Activated naive CD4-positive, alpha-beta T cell treated with anti-CD3 and anti-CD28 coated beads, Interleukin-2, amount 50 U/mL, for 72 hours (primary cell): Measurements from ENCODE around the gene CFP. TPM values are rescaled to one million over a fixed set of nuclear protein-coding genes. Genes with fewer than 3 reads are reported as not detected.

ENCODE experiments used
- ATAC-seq, 2 donors: fragments of 150-1000 bp; cut with Tn5 transposase; 2 replicates each; pipeline ENCODE4 v1.10.0; 2021; ENCODE audit warnings: mild to moderate bottlenecking in 2 of 2, moderate library complexity in 2 of 2
- DNase-seq, 2 donors: peaks; one replicate each; pipeline ENCODE4 v3.0.0; 2021 to 2022; ENCODE audit warnings: low spot score in 2 of 2
- H3K27ac Mint-ChIP-seq, 2 donors: one replicate each; pipeline ENCODE4 v1.8.0; 2022; ENCODE audit warnings: mild to moderate bottlenecking in 2 of 2, mixed read lengths in 2 of 2
- H3K36me3 Mint-ChIP-seq, 2 donors: one replicate each; pipeline ENCODE4 v1.8.0; 2022; ENCODE audit warnings: mixed read lengths in 2 of 2
- H3K9me3 Mint-ChIP-seq, 2 donors: one replicate each; pipeline ENCODE4 v1.8.0; 2022; ENCODE audit warnings: mixed read lengths in 2 of 2
- total RNA-seq, 2 donors: library from RNA; stranded (reverse); gene quantifications; one replicate each; pipeline ENCODE4 v1.2.3, GENCODE V29; 2022

Gene CFP
- total RNA-seq, 2 donors from 2014 or later = 5.1 to 11.1 TPM

DNA sequence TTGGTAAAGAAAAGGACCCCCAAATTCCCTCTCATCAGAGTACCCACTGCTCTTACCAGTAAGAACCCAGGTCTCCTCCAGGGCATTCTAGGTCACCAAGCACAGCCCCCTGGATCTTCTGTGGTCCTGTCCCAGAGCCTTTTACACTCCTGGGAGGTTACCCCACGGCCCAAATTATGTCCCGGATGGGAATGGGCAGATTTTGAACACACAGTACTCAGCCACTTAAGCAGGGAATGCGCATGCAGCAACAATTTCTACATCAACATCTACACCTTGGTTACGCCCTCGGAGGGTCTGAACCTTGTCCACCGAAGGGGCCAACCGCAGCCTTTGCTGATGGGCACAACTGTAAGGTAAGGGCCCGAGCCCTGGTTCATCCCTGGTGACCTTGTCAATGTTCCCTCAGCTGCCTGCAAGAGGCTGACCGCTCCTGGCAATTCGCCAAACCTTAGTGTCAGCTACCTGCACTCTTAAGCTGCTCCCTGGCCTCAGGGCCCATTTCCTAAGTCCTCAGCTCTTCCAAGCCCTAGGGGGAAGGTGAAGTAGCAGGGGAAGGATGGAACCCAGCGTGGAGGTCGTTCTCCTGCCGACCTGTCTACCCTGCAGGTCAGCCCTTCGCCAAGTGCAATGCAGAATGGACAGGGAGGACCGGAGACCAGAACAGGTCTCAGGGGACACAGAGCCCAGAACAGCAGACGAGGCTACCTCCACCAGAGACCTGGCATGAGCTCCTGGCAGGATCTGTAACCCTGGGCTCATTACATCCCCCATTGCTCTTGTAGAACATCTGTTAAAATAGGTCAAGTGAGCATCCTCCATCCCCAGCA lies 41.6 kb downstream of the CFP start:
- DNase-seq = no peak
- H3K36me3 Mint-ChIP-seq = no peaks in the 10 kb centered on the region
- ATAC-seq = no peak
- H3K9me3 Mint-ChIP-seq = no peaks in the 10 kb centered on the region
- H3K27ac Mint-ChIP-seq = no peak overlapping the region

GRCh38 chrX:47587091-47587891 lies 42.4 kb downstream of the CFP start:
- ATAC-seq = no peak
- H3K9me3 Mint-ChIP-seq = no peaks in the 10 kb centered on the region

GRCh38 chrX:47586043-47586787 lies 43.5 kb downstream of the CFP start:
- DNase-seq (no peak), ATAC-seq (no peak)
- Mint-ChIP-seq H3K9me3 (no peaks in the 10 kb centered on the region), H3K27ac (no peak overlapping the region), H3K36me3 (no peaks in the 10 kb centered on the region)

More at GRCh38 chrX:47587091-47587891, 42.4 kb downstream of the CFP start:
- Mint-ChIP-seq H3K27ac (no peak overlapping the region), H3K36me3 (no peaks in the 10 kb centered on the region)
- no peak for DNase-seq

DNA sequence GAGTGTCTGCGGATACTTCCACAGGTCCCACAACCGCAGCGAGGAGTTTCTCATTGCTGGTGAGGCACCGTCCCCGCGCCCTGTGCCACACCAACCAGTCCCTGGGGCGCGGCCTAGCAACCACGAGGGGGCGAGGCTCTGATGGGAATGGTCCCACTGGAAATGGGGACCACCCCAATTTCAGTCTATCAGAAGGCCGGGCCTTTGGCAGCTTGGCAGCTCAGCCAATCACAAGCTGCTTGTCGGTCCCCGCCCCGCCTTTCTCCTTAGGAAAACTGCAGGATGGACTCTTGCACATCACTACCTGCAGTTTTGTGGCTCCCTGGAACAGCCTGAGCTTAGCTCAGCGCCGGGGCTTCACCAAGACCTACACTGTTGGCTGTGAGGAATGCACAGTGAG lies 44.5 kb downstream of the CFP start:
- DNase-seq = no peak
- ATAC-seq = no peak
- H3K9me3 Mint-ChIP-seq = no peaks in the 10 kb centered on the region
- H3K36me3 Mint-ChIP-seq = no peaks in the 10 kb centered on the region
- H3K27ac Mint-ChIP-seq = no peak overlapping the region

DNA sequence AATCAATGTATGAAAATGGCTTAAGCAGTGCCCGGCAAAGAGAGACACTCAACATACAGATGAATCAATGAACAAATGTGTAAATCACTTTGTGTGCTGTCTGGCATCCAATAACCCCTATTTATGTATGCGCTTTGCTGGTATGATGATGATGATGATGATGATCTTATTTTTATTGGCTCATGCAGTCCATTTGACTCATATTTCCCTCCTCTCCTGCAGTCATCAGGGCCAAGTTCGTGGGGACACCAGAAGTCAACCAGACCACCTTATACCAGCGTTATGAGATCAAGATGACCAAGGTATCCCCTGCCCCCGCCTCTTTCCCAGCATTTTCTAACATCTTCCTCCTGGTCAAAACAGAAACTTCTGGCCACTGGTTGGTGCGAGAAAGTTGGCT lies 45.0 kb downstream of the CFP start:
- H3K36me3 Mint-ChIP-seq = no peaks in the 10 kb centered on the region
- ATAC-seq (no peak), DNase-seq (no peak)
- H3K27ac Mint-ChIP-seq = no peak overlapping the region
- H3K9me3 Mint-ChIP-seq = no peaks in the 10 kb centered on the region

DNA sequence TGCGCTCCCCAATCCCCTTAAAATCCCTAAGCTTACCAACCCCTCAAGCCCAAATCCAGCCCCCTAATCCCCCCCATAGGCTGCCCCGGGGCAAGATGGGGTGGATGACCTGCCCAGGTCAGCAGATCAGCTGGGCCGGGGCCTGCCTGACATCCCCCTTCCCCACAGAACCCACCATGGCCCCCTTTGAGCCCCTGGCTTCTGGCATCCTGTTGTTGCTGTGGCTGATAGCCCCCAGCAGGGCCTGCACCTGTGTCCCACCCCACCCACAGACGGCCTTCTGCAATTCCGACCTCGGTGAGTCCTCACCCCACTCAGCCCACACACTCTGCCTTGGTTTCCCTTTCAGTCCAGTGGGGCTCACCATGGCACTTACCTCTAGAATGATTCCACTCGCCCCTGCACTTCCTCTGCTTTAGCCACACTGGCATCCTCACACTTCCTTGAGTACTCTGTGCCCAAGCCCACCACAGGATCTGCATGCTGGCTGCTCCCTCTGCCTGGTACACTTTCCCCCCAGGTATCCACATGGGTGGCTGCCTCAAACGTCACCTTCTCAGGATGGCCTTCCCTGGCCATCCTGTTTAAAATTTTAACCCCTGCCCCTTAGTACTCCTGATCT lies 46.4 kb downstream of the CFP start:
- DNase-seq = no peak
- Mint-ChIP-seq H3K9me3 (no peaks in the 10 kb centered on the region), H3K36me3 (no peaks in the 10 kb centered on the region), H3K27ac (peak overlapping the region in 1 of 2 donors; percentile 95)
- no peak for ATAC-seq

DNA sequence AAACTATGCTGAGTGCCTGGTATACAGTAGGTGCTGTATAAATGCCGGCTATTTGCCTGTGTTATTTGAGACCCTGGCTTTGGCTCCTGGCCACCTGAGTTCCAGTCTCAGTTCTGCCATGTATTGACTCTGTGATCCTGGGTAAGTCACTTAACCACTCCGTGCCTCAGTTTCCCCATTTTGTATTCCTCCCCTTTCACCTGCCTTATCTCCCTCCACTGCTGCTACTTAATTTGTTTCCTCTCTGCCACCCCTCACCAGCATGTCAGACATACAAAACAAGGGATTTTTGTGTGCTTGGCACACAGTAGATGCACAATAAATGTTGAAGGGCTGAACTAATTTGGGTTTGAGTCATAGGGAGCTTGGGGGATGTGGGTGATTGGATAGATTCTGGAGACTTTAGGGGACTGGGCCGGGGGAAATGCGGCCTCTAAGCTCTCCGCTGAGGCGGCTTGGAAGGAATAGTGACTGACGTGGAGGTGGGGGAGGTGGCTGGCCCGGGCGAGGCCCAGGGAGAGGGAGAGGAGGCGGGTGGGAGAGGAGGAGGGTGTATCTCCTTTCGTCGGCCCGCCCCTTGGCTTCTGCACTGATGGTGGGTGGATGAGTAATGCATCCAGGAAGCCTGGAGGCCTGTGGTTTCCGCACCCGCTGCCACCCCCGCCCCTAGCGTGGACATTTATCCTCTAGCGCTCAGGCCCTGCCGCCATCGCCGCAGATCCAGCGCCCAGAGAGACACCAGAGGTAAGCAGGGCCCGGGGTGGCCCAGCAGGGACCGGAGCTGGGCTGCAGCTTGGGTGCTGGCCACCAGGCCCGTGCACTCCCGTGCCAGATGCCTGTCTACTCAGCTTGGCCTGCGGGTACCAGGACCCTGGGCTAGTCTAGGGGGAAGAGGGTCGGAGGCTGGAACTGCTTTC lies 47.7 kb downstream of the CFP start, which contains the start of gene TIMP1:
Gene TIMP1 (plus strand): TSS at position 706 of the 917 bp plus-strand sequence. CDS start 980 bp downstream, outside the sequence.
- H3K9me3 Mint-ChIP-seq = no peaks in the 10 kb centered on the region
- no peaks in the 10 kb centered on the region for H3K36me3 Mint-ChIP-seq
- H3K27ac Mint-ChIP-seq = peak within 1 kb of the TSS; percentile 83 to 95
- DNase-seq (peak; percentile 66 to 87), ATAC-seq (peak; percentile 91 to 95)

- no peaks in the 10 kb centered on the region for H3K36me3 Mint-ChIP-seq
- DNase-seq (peak in 1 of 2 donors; percentile 23), ATAC-seq (peak; percentile 62 to 63)
- H3K9me3 Mint-ChIP-seq = no peaks in the 10 kb centered on the region
- H3K27ac Mint-ChIP-seq = no peak overlapping the region
Measured at GRCh38 chrX:47579537-47579936, 50.2 kb downstream of the CFP start.

- no peak for DNase-seq
Measured at GRCh38 chrX:47578692-47579091, 51.0 kb downstream of the CFP start.

DNA sequence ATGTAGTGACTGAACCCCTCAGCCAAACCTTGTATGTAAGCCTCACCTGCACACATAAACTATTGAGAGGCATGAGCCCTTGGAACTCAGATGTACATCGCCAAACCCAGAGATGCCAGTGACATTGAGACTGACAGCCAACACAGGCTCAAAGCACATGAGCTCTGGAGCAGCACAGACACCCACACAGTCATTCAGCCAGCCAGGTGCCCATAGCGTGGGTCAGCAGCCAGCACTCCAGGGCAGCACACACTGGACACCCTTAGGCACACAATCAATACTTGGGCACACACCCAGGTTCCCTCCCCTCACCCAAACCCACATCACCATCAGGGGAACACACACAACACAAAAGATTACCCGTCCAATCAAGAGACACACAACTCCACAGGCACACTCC lies 51.8 kb downstream of the CFP start:
- DNase-seq = no peak
- Mint-ChIP-seq H3K27ac (peak overlapping the region in 1 of 2 donors; percentile 43), H3K9me3 (no peaks in the 10 kb centered on the region), H3K36me3 (no peaks in the 10 kb centered on the region)
- no peak for ATAC-seq

More at GRCh38 chrX:47578692-47579091, 51.0 kb downstream of the CFP start:
- Mint-ChIP-seq H3K9me3 (no peaks in the 10 kb centered on the region), H3K36me3 (no peaks in the 10 kb centered on the region), H3K27ac (no peak overlapping the region)
- ATAC-seq = no peak

DNA sequence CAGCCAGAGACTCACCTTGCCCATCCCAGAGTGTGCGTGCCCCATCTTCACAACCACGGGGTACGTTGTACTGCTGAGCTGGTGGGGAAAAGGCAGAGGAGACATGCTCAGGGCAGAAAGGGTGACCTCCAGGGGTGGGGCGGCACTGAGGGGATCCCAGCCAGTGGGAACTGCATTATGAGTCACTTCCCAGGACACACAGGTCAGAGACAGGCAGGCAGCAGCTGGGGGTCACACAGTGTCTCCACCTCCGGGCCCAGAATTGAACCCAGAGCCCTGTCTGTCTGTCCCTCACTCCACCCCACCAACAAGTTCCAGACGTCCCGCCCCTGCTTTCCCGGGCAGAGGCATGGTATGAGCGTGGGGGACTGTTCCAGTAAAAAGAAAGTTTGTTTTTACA lies 52.3 kb downstream of the CFP start:
- no peak overlapping the region for H3K27ac Mint-ChIP-seq
- H3K36me3 Mint-ChIP-seq = no peaks in the 10 kb centered on the region
- no peak for DNase-seq
- no peaks in the 10 kb centered on the region for H3K9me3 Mint-ChIP-seq
- no peak for ATAC-seq

DNA sequence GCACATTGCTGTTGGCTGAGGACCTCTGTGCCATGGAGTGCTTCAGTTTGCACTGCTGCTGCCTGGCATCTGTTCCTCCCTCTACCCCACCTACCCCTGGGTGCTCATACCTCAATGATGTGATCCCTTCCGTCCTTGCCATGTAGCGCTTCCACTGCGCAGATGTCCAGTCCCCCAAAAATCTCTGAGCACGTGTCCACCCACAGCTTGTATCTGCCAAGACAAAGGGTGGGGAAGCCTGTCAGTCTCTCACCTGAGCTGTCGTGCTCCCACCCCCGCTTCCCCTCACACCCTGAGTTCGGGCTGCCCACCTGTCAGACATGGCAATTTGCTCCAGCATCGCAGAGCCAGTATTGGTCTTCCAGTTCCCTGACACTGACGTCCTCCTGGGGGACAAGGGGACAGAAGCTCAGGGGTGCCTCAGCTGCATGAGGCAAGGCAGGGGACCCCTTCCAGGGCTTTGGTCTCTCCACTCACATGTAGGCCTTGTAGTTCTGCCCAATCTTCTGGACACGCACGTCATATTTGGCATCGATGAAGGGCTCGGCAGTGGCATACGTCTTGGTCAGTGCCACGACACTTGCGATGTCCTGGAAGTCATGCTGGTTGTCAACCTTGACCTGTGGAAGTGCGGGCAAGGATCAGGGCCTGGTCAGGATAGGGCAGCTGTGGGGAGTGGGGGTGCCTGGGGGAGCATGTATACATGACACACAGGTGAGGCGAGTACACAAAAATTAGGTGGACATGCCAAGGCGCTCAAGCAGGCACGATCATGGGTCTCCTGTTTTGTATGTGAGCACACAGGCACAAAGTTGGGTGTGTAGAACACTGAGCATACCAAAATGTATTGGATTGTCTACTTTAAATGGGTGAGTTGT lies 53.5 kb downstream of the CFP start:
- Mint-ChIP-seq H3K9me3 (no peaks in the 10 kb centered on the region), H3K27ac (no peak overlapping the region), H3K36me3 (peaks cover 0 to 10% of the 10 kb centered on the region in 2 donors)
- ATAC-seq (no peak), DNase-seq (no peak)

- Mint-ChIP-seq H3K36me3 (peaks cover 7 to 22% of the 10 kb centered on the region in 2 donors), H3K27ac (no peak overlapping the region), H3K9me3 (no peaks in the 10 kb centered on the region)
- no peak for DNase-seq
- no peak for ATAC-seq
Measured at GRCh38 chrX:47574547-47575301, 55.0 kb downstream of the CFP start.

- Mint-ChIP-seq H3K9me3 (no peaks in the 10 kb centered on the region), H3K27ac (no peak overlapping the region), H3K36me3 (peaks cover 7 to 22% of the 10 kb centered on the region in 2 donors)
- no peak for DNase-seq
- ATAC-seq = no peak
Measured at GRCh38 chrX:47574076-47574546, 55.6 kb downstream of the CFP start.
